Measurements from ENCODE around the gene BICRA. TPM values are rescaled to one million over a fixed set of nuclear protein-coding genes. Genes with fewer than 3 reads are reported as not detected.

The BICRA gene
- total and polyA plus RNA-seq, 9 of the 15 experiments (the other 6 are each of a cell fraction or from before 2014, with no cell fraction given): 0.01 to 8.8 (median 1.2) TPM

DNA sequence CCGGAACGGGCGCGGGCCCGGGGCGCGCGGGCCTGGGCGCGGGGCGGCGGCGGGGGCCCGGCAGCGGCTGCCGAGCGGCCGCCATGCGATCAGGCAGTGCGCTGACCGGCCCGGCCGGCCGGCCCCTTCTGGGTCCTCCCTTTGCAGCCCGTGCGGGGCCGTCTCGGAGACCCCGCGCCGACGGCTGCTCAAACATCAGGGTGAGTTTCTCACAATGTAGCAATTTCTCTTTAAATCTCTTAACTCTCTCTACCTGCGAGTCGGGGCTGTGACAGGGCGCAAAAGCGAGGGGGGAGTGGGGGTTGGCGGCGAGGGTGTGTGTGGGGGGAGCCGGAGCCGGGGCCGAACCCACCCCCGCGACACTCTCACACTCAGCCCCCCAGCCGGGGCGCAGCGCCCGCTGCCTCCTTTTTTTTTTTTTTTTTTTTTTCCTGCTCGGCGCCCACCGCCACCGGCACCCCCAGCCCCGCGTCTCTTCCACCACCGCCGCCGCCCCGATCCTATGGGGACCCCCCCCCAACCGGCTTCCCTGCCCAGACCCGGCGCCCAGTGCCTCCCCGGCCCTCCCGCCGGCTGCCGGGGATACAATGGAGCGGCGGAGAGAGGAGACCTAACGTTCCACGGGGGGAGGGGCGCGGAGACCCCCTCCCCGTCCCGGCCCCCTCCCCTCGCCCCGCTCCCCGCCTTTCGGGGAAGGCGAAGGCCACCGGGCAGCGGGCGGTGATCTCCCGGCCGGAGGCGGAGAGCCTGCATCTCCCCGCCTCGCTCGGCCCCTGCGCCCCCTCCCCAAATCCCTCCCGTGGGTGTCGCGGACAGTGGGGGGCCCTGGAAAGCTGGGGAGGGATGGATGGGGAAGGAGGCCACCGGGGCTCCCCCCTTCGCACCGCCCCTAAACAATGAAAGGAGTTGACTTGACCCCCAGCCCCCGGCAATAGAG is at the start of gene BICRA (continued):
- no peak for TF ChIP-seq MXI1 (IDR thresholded peaks at IDR 0.05; ENCODE audit: low read depth, low read length)
- no peak for TF ChIP-seq ARID1B (IDR thresholded peaks at IDR 0.05)
- TF ChIP-seq EZH2 (IDR thresholded peaks at IDR 0.05; ENCODE audit: borderline replicate concordance, low read depth, low read length): no peak
- no peak for TF ChIP-seq ZNF165 (CRISPR knock-in tag; IDR thresholded peaks at IDR 0.05; ENCODE audit: borderline replicate concordance)
- peak in 2 of 3 experiments; percentile 49 to 52 for TF ChIP-seq YY1 (IDR thresholded peaks at IDR 0.05; ENCODE audit: borderline replicate concordance in 1 of 3, control insufficient read depth in 1 of 3, extremely low read depth in 1 of 3, insufficient read depth in 3 of 3, insufficient read length in 1 of 3, insufficient replicate concordance in 2 of 3, low read depth in 1 of 3, low read length in 2 of 3)
- TF ChIP-seq MIER1 (IDR thresholded peaks at IDR 0.05; ENCODE audit: low read depth): no peak
- no peak for TF ChIP-seq ATF4 (CRISPR knock-in tag; IDR thresholded peaks at IDR 0.05)
- no peak for TF ChIP-seq TRIM28 (IDR thresholded peaks at IDR 0.05)
- TF ChIP-seq BDP1 (IDR thresholded peaks at IDR 0.05; ENCODE audit: insufficient read depth, insufficient read length): no peak
- TF ChIP-seq, protein P1, sequence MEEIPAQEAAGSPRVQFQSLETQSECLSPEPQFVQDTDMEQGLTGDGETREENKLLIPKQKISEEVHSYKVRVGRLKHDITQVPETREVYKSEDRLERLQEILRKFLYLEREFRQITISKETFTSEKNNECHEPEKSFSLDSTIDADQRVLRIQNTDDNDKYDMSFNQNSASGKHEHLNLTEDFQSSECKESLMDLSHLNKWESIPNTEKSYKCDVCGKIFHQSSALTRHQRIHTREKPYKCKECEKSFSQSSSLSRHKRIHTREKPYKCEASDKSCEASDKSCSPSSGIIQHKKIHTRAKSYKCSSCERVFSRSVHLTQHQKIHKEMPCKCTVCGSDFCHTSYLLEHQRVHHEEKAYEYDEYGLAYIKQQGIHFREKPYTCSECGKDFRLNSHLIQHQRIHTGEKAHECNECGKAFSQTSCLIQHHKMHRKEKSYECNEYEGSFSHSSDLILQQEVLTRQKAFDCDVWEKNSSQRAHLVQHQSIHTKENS (CRISPR knock-in tag; IDR thresholded peaks at IDR 0.05): no peak
- TF ChIP-seq MBD2 (IDR thresholded peaks at IDR 0.05; ENCODE audit: borderline replicate concordance, low read depth): no peak
- TF ChIP-seq ADNP (tag; IDR thresholded peaks at IDR 0.05): no peak
- TF ChIP-seq RFX7 (CRISPR knock-in tag; IDR thresholded peaks at IDR 0.05): no peak
- no peak for TF ChIP-seq CBX5 (IDR thresholded peaks at IDR 0.05; ENCODE audit: borderline replicate concordance, low read depth)
- TF ChIP-seq POLR2AphosphoS2 (IDR thresholded peaks at IDR 0.05; ENCODE audit: low read length): no peak
- TF ChIP-seq FOXK2 (conservative IDR thresholded peaks at IDR 0.05 in 1 of 2, IDR thresholded peaks at IDR 0.05 in 1 of 2; ENCODE audit: low read depth in 2 of 2): no peak
- TF ChIP-seq KLF1 (tag; IDR thresholded peaks at IDR 0.05): no peak
- TF ChIP-seq DMBX1 (CRISPR knock-in tag; IDR thresholded peaks at IDR 0.05; ENCODE audit: borderline replicate concordance): no peak
- TF ChIP-seq CREB1 (IDR thresholded peaks at IDR 0.05): no peak
- TF ChIP-seq CREB1 (CRISPR knock-in tag; IDR thresholded peaks at IDR 0.05): no peak
- TF ChIP-seq, protein P2, sequence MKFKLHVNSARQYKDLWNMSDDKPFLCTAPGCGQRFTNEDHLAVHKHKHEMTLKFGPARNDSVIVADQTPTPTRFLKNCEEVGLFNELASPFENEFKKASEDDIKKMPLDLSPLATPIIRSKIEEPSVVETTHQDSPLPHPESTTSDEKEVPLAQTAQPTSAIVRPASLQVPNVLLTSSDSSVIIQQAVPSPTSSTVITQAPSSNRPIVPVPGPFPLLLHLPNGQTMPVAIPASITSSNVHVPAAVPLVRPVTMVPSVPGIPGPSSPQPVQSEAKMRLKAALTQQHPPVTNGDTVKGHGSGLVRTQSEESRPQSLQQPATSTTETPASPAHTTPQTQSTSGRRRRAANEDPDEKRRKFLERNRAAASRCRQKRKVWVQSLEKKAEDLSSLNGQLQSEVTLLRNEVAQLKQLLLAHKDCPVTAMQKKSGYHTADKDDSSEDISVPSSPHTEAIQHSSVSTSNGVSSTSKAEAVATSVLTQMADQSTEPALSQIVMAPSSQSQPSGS (CRISPR knock-in tag; IDR thresholded peaks at IDR 0.05): no peak
- TF ChIP-seq, protein P3, sequence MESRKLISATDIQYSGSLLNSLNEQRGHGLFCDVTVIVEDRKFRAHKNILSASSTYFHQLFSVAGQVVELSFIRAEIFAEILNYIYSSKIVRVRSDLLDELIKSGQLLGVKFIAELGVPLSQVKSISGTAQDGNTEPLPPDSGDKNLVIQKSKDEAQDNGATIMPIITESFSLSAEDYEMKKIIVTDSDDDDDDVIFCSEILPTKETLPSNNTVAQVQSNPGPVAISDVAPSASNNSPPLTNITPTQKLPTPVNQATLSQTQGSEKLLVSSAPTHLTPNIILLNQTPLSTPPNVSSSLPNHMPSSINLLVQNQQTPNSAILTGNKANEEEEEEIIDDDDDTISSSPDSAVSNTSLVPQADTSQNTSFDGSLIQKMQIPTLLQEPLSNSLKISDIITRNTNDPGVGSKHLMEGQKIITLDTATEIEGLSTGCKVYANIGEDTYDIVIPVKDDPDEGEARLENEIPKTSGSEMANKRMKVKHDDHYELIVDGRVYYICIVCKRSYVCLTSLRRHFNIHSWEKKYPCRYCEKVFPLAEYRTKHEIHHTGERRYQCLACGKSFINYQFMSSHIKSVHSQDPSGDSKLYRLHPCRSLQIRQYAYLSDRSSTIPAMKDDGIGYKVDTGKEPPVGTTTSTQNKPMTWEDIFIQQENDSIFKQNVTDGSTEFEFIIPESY (CRISPR knock-in tag; IDR thresholded peaks at IDR 0.05): no peak

Data from K562 (cell line).